Measurements from ENCODE around the gene LSM3.

The LSM3 gene

DNA sequence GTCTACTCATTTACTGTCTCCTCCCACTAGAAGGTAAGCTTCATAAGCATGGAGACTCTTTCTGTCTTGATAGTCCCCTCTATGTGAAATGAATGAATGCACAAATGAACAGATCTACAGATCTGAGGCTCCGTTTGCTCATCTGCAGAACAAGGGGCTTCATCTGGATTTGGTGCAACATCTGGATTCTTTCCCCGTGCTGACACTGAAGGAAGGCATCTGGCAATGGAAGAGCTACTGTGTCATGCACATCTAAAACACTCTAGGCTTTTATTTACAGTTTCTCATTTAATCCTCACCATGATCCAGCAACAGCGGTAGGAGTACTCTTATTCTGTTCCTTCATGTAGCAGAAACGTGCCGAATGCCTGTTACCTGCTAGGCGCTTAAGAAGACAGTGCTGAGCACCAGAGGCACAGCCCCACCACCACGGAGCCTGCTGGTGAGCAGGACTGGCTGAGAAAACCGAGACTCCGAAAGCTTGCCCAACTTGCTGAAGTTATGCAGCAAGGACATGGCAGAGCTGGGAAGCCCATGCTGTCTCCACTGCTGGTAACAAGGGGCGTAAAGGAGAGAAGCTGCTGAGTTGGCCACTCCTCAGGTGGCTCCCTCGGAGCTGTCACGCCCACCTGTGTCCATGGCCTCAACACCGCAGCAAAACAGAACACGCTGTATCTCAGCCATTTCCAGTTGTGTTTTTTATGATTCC is 31.1 kb downstream of the LSM3 start:
- H3K9me3 Mint-ChIP-seq (ENCODE audit: low read depth): no peaks in the 10 kb centered on the region
- no peaks in the 10 kb centered on the region for H3K27me3 Mint-ChIP-seq
- no peak overlapping the region for H3K4me3 Mint-ChIP-seq
- H3K27ac Mint-ChIP-seq: no peak overlapping the region
- H3K4me1 Mint-ChIP-seq (ENCODE audit: low read depth): no peaks in the 10 kb centered on the region
- H3K36me3 Mint-ChIP-seq: peaks cover 2% of the 10 kb centered on the region

DNA sequence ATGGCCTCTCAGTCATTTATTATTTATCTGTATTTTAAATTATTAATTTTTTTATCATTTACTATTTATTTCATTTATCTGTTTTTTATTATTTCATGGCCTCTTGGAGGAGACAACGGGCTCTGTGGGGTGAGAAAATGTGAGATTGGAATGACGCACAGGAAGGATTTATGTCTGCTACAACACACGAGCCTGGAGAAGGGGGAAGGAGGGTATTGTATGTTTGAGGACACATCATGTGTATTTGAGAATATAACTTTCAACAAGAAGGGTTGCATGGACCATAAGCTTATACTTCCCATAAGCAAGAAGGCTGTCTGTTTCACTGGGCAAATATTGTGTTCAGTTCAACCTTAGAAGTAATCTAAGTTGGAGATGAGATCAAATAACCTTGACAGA is 31.7 kb downstream of the LSM3 start:
- Mint-ChIP-seq H3K27ac (no peak overlapping the region), H3K9me3 (ENCODE audit: low read depth) (no peaks in the 10 kb centered on the region), H3K27me3 (no peaks in the 10 kb centered on the region), H3K4me1 (ENCODE audit: low read depth) (no peaks in the 10 kb centered on the region), H3K36me3 (peaks cover 2% of the 10 kb centered on the region), H3K4me3 (no peak overlapping the region)

DNA sequence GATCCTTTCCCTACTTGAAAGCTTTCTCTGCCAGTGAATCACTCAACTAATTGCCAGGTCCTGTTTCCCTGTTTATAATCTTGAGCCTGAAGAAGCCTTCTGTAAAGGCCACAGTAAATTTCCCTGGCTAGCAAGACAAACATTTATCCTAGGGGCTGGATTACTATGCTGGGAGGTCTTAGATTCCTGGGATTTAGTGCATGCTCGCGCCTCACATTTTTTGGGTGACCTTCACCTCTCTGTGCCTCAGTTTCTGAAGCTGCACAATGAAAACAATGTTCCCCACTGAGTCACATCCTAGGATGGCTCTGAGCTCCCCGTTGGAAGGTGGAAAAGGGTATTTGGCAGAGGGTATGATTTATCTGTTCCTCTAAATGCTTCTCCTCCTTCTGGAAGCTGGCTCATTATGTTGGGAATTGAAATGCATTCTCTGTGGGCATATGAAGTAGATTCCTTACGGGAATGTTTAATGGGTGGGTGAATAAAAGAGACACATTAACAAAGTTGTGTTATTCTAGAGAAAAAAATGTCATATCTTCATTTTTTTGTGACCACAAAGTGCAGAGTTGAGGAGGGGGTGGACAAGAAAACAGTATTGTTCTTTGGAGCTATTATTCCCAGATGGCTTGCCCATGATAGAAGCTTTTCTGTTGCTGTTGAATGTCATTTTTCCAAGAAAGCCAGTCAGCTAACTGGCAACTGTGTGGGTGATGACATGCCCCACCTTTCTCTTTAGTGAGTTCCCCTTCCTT is 32.4 kb downstream of the LSM3 start:
- Mint-ChIP-seq H3K36me3 (peaks cover 2% of the 10 kb centered on the region), H3K9me3 (ENCODE audit: low read depth) (no peaks in the 10 kb centered on the region), H3K4me1 (ENCODE audit: low read depth) (no peaks in the 10 kb centered on the region), H3K27me3 (no peaks in the 10 kb centered on the region), H3K27ac (no peak overlapping the region), H3K4me3 (no peak overlapping the region)

DNA sequence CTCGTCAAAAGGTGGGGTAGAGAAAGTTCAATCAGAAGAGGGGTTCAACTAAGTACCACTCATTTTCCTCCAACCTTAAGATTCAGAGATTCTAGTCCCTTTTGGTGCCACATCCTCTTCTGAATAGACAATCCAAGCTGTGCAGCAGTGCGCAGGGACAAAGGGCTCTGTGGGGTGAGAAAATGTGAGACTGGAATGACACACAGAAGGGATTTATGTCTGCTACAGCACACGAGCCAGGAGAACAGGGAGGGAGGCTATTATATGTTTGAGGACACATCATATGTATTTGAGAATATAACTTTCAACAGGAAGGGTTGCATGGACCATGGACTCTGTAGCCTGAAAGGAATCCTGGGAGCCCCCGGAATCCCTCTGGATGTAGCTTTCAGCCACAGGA is 33.0 kb downstream of the LSM3 start:
- Mint-ChIP-seq H3K27ac (no peak overlapping the region), H3K4me3 (no peak overlapping the region), H3K4me1 (ENCODE audit: low read depth) (no peaks in the 10 kb centered on the region), H3K9me3 (ENCODE audit: low read depth) (no peaks in the 10 kb centered on the region), H3K36me3 (peaks cover 2% of the 10 kb centered on the region), H3K27me3 (no peaks in the 10 kb centered on the region)

DNA sequence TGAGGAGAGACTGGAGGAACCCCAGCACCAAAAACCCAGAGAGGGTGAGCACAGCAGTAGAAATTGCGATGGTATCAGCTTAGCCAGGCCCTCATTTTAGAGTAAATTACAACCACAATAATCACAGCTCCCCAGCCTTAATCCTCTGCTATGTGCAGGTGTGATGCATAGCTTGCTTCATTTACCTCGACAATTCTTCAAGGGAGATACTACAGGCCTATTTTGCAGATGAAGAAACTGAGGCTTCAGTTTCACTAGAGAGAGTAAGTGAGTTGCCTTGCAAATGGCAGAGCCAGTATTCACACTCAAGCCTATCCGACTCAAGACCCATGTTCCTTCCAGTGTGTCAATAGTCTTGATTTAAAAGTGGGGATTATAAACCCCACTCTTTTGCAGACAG is 33.4 kb downstream of the LSM3 start:
- H3K36me3 Mint-ChIP-seq: peaks cover 2% of the 10 kb centered on the region
- no peak overlapping the region for H3K4me3 Mint-ChIP-seq
- H3K27ac Mint-ChIP-seq: no peak overlapping the region
- H3K4me1 Mint-ChIP-seq (ENCODE audit: low read depth): no peaks in the 10 kb centered on the region
- H3K27me3 Mint-ChIP-seq: no peaks in the 10 kb centered on the region
- H3K9me3 Mint-ChIP-seq (ENCODE audit: low read depth): no peaks in the 10 kb centered on the region

DNA sequence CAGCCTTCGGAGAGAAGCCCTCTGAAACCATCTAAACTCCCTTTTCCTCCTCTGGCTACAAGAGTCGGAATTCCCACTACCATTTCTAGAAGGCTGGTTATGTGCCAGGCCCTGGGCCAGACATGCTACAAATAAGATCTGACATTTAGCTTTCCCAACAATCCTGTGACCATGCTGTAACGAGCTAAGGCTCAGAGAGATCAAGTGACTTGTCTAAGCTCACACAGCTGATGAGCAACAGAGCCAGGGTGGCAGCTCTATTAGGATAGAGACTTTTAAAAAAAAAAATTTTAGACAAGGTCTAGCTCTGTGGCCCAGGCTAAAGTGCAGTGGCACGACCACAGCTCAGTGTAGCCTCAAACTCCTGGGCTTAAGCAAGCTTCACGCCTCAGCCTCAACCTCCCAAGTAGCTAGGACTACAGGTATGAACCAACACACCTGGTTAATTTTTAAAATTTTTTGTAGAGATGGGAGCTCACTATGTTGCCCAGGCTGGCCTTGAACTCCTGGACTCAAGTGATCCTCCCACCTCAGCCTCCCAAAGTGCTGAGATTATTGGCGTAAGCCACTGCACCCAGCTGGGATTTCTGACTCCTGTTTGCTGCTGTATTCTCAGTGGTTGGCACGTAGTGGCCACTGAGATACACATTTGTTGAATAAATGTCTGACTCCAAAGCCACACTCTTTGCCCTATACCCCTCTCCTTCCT is 34.6 kb downstream of the LSM3 start:
- no peaks in the 10 kb centered on the region for H3K9me3 Mint-ChIP-seq (ENCODE audit: low read depth)
- no peak overlapping the region for H3K4me3 Mint-ChIP-seq
- H3K27ac Mint-ChIP-seq: no peak overlapping the region
- no peaks in the 10 kb centered on the region for H3K4me1 Mint-ChIP-seq (ENCODE audit: low read depth)
- no peaks in the 10 kb centered on the region for H3K27me3 Mint-ChIP-seq
- peaks cover 2% of the 10 kb centered on the region for H3K36me3 Mint-ChIP-seq

DNA sequence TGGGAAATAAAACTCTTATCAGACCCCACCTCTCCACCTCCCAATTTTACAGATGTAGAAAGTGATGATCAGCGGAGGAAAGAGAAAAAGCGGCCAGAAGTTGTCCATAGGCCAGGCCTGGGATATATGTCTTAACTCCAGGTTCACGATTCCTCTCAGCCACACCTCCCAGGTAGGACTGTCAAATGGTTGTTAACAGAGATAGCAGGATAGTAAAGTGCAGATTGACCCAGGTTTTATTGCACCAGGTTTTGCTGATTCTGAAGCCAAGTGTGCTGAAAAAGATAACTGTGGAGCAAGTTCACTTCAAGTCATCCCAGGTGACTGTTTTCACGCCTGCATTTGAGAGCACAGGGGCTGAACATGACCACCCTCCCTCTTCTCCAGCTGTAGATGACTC is 36.1 kb downstream of the LSM3 start:
- Mint-ChIP-seq H3K27me3 (no peaks in the 10 kb centered on the region), H3K9me3 (ENCODE audit: low read depth) (no peaks in the 10 kb centered on the region), H3K36me3 (peaks cover 2% of the 10 kb centered on the region), H3K4me1 (ENCODE audit: low read depth) (no peaks in the 10 kb centered on the region), H3K4me3 (no peak overlapping the region), H3K27ac (no peak overlapping the region)

DNA sequence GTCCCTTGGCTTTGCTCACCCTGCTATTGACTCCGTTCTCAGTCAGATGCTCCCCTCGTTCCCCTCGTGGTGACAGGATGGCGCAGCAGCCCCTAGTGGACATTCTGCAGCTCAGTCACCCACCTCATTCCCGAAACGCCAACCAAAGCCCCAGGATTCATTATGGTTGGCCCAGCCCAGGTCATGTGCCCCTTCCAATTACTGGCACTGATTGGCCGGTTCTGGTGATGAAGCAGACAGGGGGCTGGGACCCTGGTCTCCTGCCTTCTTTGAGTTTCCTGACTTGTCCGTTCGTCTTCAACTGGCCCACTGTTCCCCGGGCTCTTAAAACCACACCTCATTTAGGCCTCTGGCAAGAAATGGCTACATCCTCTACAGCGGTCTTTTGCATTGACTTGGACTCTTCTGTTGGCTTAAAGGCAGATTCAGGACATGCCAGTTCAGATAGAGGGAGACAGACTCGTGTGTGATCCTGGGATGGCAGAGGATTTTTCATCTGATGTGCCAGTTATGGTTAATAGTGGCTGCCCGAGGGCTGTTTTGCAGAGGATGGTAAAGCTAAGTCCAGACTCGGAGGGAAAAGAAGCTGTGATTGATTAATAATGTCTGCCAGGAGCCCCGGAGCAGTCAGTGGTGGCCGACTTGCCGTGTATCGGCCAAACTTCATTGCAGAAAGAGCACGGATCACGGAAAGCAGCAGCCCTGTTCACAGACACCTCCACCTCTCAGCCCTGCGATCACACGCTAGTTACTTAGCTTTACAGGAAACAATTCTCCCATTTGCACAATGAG is 37.8 kb downstream of the LSM3 start:
- Mint-ChIP-seq H3K4me1 (ENCODE audit: low read depth) (no peaks in the 10 kb centered on the region), H3K27me3 (peaks cover under 1% of the 10 kb centered on the region), H3K9me3 (ENCODE audit: low read depth) (peaks cover 13% of the 10 kb centered on the region), H3K36me3 (peaks cover 4% of the 10 kb centered on the region), H3K4me3 (peak overlapping the region; percentile 84), H3K27ac (peak overlapping the region; percentile 46)

DNA sequence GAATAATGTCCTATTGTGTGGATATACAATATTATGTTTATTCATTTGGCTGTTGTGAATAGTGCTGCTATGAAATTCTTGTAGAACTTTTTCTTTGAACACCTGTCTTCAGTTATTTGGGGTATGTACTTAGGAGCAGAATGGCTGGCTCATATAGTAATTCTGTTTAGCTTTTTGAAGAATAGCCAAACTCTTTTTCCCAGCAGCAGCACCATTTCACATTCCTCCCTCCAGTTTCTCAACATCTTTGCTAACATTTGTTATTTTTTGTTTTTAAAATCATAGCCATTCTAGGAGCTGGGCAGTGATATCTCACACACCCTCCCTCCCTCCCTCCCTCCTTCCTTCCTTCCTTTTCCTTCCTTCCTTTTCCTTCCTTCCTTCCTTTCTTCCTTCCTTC is 39.7 kb downstream of the LSM3 start:
- Mint-ChIP-seq H3K27ac (no peak overlapping the region), H3K27me3 (peaks cover 1% of the 10 kb centered on the region), H3K4me3 (no peak overlapping the region), H3K9me3 (ENCODE audit: low read depth) (peaks cover 20% of the 10 kb centered on the region), H3K4me1 (ENCODE audit: low read depth) (no peaks in the 10 kb centered on the region), H3K36me3 (peaks cover 6% of the 10 kb centered on the region)

DNA sequence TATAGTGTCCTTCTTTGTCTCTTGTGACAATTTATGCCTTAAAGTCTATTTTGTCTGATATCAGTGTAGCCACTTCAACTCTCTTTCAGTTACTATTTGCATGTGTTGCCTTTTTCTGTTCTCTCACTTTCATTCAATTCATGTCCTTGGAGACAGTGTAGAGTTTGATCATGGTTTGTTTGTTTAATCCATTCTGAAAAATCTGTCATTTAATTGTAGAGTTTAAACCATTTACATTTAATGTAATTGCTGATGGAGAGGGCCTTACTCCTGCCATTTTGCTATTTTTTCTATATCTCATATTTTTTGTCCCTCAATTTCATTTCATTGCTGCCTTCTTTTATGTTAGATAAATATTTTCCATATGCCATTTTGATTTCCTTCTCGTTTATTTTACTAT is 42.3 kb downstream of the LSM3 start:
- Mint-ChIP-seq H3K36me3 (peaks cover 6% of the 10 kb centered on the region), H3K4me1 (ENCODE audit: low read depth) (no peaks in the 10 kb centered on the region), H3K27me3 (peaks cover 2% of the 10 kb centered on the region), H3K4me3 (no peak overlapping the region), H3K9me3 (ENCODE audit: low read depth) (peaks cover 20% of the 10 kb centered on the region), H3K27ac (no peak overlapping the region)

DNA sequence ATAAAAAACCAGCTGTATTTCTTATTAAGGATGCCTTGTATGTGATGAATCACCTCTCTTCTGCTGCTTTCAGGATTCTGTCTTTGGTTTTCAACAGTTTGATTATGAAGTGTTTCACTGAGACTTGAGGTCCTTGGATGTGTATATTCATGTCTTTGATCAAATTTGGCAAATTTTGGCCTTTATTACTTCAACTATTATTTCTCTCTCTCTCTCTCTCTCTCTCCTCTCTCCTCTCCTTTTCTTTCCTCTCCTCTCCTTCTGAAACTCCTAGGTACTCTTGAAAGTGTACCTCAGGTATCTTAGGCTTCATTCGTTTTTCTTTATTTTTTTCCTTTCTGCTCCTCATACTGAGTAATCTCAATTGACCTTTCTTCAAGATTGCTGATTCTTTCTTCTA is 43.3 kb downstream of the LSM3 start:
- Mint-ChIP-seq H3K27me3 (peaks cover 2% of the 10 kb centered on the region), H3K4me1 (ENCODE audit: low read depth) (no peaks in the 10 kb centered on the region), H3K9me3 (ENCODE audit: low read depth) (peaks cover 20% of the 10 kb centered on the region), H3K4me3 (no peak overlapping the region), H3K36me3 (peaks cover 6% of the 10 kb centered on the region), H3K27ac (no peak overlapping the region)

DNA sequence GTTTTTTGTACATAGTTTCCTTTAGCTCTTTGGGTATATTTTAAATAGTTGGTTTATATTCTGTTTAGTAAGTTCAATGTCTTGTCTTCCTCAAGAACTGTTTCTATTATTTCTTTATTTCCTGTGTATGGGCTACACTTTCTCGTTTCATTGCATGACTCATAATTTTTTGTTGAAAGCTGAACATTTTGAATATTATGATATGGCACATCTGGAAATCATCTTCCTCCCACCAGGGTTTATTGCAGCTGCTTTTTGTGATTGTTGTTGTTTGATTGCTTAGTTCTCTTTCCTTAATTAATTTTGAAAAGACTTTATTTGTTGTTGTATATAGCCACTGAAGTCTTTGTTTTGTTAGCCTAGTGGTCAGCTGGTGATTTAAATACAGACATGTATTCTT is 43.8 kb downstream of the LSM3 start:
- peaks cover 20% of the 10 kb centered on the region for H3K9me3 Mint-ChIP-seq (ENCODE audit: low read depth)
- H3K27me3 Mint-ChIP-seq: peaks cover 2% of the 10 kb centered on the region
- H3K4me1 Mint-ChIP-seq (ENCODE audit: low read depth): no peaks in the 10 kb centered on the region
- H3K4me3 Mint-ChIP-seq: no peak overlapping the region
- peaks cover 6% of the 10 kb centered on the region for H3K36me3 Mint-ChIP-seq
- no peak overlapping the region for H3K27ac Mint-ChIP-seq

DNA sequence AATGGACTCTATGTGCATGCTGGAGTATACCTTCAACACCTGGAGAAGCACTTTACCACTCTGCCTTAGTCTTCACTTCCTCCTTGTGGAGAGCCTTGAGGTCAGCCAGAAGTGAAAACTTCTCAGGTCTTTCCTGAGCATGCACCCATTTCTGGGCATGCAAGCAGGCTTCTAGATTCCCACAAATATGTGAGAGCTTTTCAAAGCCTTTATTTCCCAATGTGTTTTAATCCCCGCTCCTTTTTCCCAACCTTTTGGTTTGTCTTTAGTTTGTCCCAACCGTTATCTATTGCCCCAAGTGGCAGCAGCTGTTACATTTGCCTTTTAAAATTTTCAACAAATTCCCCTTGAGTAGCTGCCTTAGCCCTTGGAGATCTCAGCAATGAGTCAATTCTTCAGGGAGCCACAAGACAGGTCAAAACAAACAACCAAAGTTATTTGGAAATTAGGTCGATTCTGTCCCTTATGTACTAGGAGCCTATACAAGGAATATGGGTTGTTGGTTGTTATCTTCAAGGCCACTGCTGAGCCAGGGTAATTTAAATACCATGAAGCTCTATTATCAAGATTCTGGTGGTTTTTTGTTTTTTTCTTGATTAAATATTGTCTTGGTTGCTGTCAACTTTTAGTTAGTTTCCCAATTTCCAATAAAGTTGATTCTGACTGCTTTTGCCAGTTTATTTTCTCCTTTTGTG is 44.4 kb downstream of the LSM3 start:
- no peak overlapping the region for H3K27ac Mint-ChIP-seq
- peaks cover 6% of the 10 kb centered on the region for H3K36me3 Mint-ChIP-seq
- H3K27me3 Mint-ChIP-seq: peaks cover 2% of the 10 kb centered on the region
- H3K9me3 Mint-ChIP-seq (ENCODE audit: low read depth): peaks cover 20% of the 10 kb centered on the region
- no peak overlapping the region for H3K4me3 Mint-ChIP-seq
- no peaks in the 10 kb centered on the region for H3K4me1 Mint-ChIP-seq (ENCODE audit: low read depth)

DNA sequence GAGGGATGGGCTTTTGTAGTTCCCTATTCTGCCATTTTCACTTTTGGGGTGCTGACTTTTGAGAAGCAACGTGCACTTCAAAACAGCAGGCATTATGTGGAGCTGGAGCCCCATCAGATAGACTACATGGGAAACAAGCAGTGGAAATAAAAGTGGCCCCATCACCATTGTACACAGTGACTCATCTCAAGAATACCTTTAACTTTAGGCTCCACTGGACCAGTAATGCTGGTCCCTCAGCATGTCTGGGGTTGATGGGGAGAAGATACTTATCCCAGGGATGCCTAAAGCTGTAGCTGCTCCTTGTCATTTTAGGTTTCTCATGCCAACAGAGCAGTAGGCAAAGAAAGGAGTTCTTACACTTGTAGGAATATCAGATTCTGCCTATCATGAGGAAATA is 45.0 kb downstream of the LSM3 start:
- Mint-ChIP-seq H3K27me3 (peaks cover 2% of the 10 kb centered on the region), H3K4me3 (no peak overlapping the region)

More for the DNA sequence above, 45.0 kb downstream of the LSM3 start:
- Mint-ChIP-seq H3K9me3 (ENCODE audit: low read depth) (peaks cover 20% of the 10 kb centered on the region), H3K4me1 (ENCODE audit: low read depth) (no peaks in the 10 kb centered on the region), H3K27ac (no peak overlapping the region), H3K36me3 (peaks cover 6% of the 10 kb centered on the region)

All from activated naive CD8-positive, alpha-beta T cell (primary cell).